HL-60/S4 treated with retinoic acid at 250 ng/mL for 4 days and 3 days (cell line): ENCODE results near the gene KREMEN2.

Experiments
- in situ Hi-C: fragments of 300-500 bp; cut with MboI; formaldehyde crosslinking; loops from 2 replicates; pipeline ENCODE4 v1.7.0; 2022; ENCODE audit warnings: low sequenced_read_pairs

Gene KREMEN2

GRCh38 chr16:2964475-2965336 lies 631 bp downstream of the KREMEN2 start:
- in situ Hi-C loops: no loop called here

GRCh38 chr16:2966043-2966807 lies 2.1 kb downstream of the KREMEN2 start:
- in situ Hi-C loops: no loop called here

GRCh38 chr16:2966808-2967191 lies 2.7 kb downstream of the KREMEN2 start:
- in situ Hi-C loops: no loop called here

- in situ Hi-C loops: no loop called here
Measured at GRCh38 chr16:2967211-2967631, 3.1 kb downstream of the KREMEN2 start.

- in situ Hi-C loops: no loop called here
Measured at GRCh38 chr16:2967721-2968161, 3.7 kb downstream of the KREMEN2 start.

GRCh38 chr16:2968368-2968737 lies 4.3 kb downstream of the KREMEN2 start:
- in situ Hi-C loops: no loop called here

- in situ Hi-C loops: no loop called here
Measured at GRCh38 chr16:2968738-2969544, 4.9 kb downstream of the KREMEN2 start, which contains the start of gene PAQR4. PAQR4 (plus strand) TSS chr16:2969348; CDS start chr16:2969675, 327 bp downstream.

- in situ Hi-C loops: no loop called here
Measured at GRCh38 chr16:2969545-2970521, 5.8 kb downstream of the KREMEN2 start.

- in situ Hi-C loops: no loop called here
Measured at GRCh38 chr16:2970563-2970962, 6.5 kb downstream of the KREMEN2 start.

GRCh38 chr16:2971134-2971984 lies 7.3 kb downstream of the KREMEN2 start:
- in situ Hi-C loops: no loop called here

- in situ Hi-C loops: no loop called here
Measured at GRCh38 chr16:2971985-2972784, 8.1 kb downstream of the KREMEN2 start.

GRCh38 chr16:2973093-2973492 lies 9.0 kb downstream of the KREMEN2 start:
- in situ Hi-C loops: no loop called here

- in situ Hi-C loops: no loop called here
Measured at GRCh38 chr16:2973605-2974318, 9.7 kb downstream of the KREMEN2 start.

GRCh38 chr16:2974319-2975056 lies 10.4 kb downstream of the KREMEN2 start:
- in situ Hi-C loops: no loop called here

- in situ Hi-C loops: no loop called here
Measured at GRCh38 chr16:2975161-2975795, 11.2 kb downstream of the KREMEN2 start.

- in situ Hi-C loops: no loop called here
Measured at GRCh38 chr16:2976201-2976600, 12.1 kb downstream of the KREMEN2 start.
